GM18517 (cell line): ENCODE measurements around the gene RGL1.
"Not testable (repeated sequence)": the region's sequence is repeated elsewhere in the genome, so short reads cannot be mapped to it uniquely, and the experiment has no call there.

ENCODE experiments used
- ATAC-seq: cut with Tn5 transposase; IDR thresholded peaks from one replicate; pipeline ENCODE4 v1.9.1; 2021; ENCODE audit warnings: mild to moderate bottlenecking, moderate library complexity; ENCODE audit not compliant: unreplicated experiment

Gene RGL1

GRCh38 chr1:183783767-183784637, 20.9 kb upstream of the RGL1 start:
- no peak for ATAC-seq

GRCh38 chr1:183785921-183786320, 19.0 kb upstream of the RGL1 start:
- ATAC-seq = not testable (repeated sequence)

GRCh38 chr1:183787704-183788103, 17.2 kb upstream of the RGL1 start:
- ATAC-seq = no peak

- ATAC-seq = no peak
Measured at GRCh38 chr1:183791319-183791718, 13.6 kb upstream of the RGL1 start.

- no peak for ATAC-seq
Measured at GRCh38 chr1:183792300-183792699, 12.6 kb upstream of the RGL1 start.

- no peak for ATAC-seq
Measured at GRCh38 chr1:183794088-183794487, 10.8 kb upstream of the RGL1 start.

GRCh38 chr1:183800449-183800848, 4.5 kb upstream of the RGL1 start:
- no peak for ATAC-seq

- ATAC-seq = no peak
Measured at GRCh38 chr1:183801649-183802048, 3.3 kb upstream of the RGL1 start.

- ATAC-seq = no peak
Measured at GRCh38 chr1:183804387-183804786, 533 bp upstream of the RGL1 start.

GRCh38 chr1:183806125-183806524, 1.2 kb downstream of the RGL1 start:
- no peak for ATAC-seq

- no peak for ATAC-seq
Measured at GRCh38 chr1:183806675-183807074, 1.8 kb downstream of the RGL1 start.

GRCh38 chr1:183807549-183808168, 2.7 kb downstream of the RGL1 start:
- peak; percentile 62 for ATAC-seq

- ATAC-seq = no peak
Measured at GRCh38 chr1:183808296-183809027, 3.5 kb downstream of the RGL1 start.

- ATAC-seq = no peak
Measured at GRCh38 chr1:183810121-183810520, 5.2 kb downstream of the RGL1 start.

- ATAC-seq = no peak
Measured at GRCh38 chr1:183810756-183811544, 6.0 kb downstream of the RGL1 start.

GRCh38 chr1:183812128-183812527, 7.2 kb downstream of the RGL1 start:
- no peak for ATAC-seq

- no peak for ATAC-seq
Measured at GRCh38 chr1:183812686-183813569, 8.0 kb downstream of the RGL1 start.

- ATAC-seq = no peak
Measured at GRCh38 chr1:183814121-183814681, 9.3 kb downstream of the RGL1 start.

GRCh38 chr1:183816110-183816509, 11.2 kb downstream of the RGL1 start:
- no peak for ATAC-seq
